ENCODE results near the gene SPAG4.

The SPAG4 gene

GRCh38 chr20:35615667-35616464, at the start of gene SPAG4:
TSS of gene SPAG4 (plus strand) at chr20:35615829. CDS start at chr20:35616004, 175 bp downstream.
- peak; percentile 100 for DNase-seq (ENCODE audit: low read depth in 2 of 2)

- no peak for DNase-seq (ENCODE audit: low read depth in 2 of 2)
These were observed 47.0 kb upstream of the SPAG4 start for GRCh38 chr20:35568645-35569044.

GRCh38 chr20:35571555-35571954, 44.1 kb upstream of the SPAG4 start:
- no peak for DNase-seq (ENCODE audit: low read depth in 2 of 2)

- DNase-seq (ENCODE audit: low read depth in 2 of 2) = no peak
These were observed 42.8 kb upstream of the SPAG4 start for GRCh38 chr20:35572838-35573237.

GRCh38 chr20:35575958-35576357, 39.7 kb upstream of the SPAG4 start:
- DNase-seq (ENCODE audit: low read depth in 2 of 2) = no peak

GRCh38 chr20:35576816-35577215, 38.8 kb upstream of the SPAG4 start:
- DNase-seq (ENCODE audit: low read depth in 2 of 2) = no peak

GRCh38 chr20:35578469-35578868, 37.2 kb upstream of the SPAG4 start:
- DNase-seq (ENCODE audit: low read depth in 2 of 2) = no peak

- DNase-seq (ENCODE audit: low read depth in 2 of 2) = no peak
These were observed 36.4 kb upstream of the SPAG4 start for GRCh38 chr20:35579196-35579595.

GRCh38 chr20:35582131-35582530, 33.5 kb upstream of the SPAG4 start:
- DNase-seq (ENCODE audit: low read depth in 2 of 2) = no peak

GRCh38 chr20:35582741-35583404, 32.8 kb upstream of the SPAG4 start:
- no peak for DNase-seq (ENCODE audit: low read depth in 2 of 2)

- no peak for DNase-seq (ENCODE audit: low read depth in 2 of 2)
These were observed 31.7 kb upstream of the SPAG4 start for GRCh38 chr20:35583636-35584560.

GRCh38 chr20:35586751-35587425, 28.7 kb upstream of the SPAG4 start:
- no peak for DNase-seq (ENCODE audit: low read depth in 2 of 2)

GRCh38 chr20:35587436-35587835, 28.2 kb upstream of the SPAG4 start:
- no peak for DNase-seq (ENCODE audit: low read depth in 2 of 2)

GRCh38 chr20:35588397-35588796, 27.2 kb upstream of the SPAG4 start:
- no peak for DNase-seq (ENCODE audit: low read depth in 2 of 2)

GRCh38 chr20:35592339-35592974, 23.2 kb upstream of the SPAG4 start:
- DNase-seq (ENCODE audit: low read depth in 2 of 2) = no peak

GRCh38 chr20:35595456-35595855, 20.2 kb upstream of the SPAG4 start:
- DNase-seq (ENCODE audit: low read depth in 2 of 2) = no peak

GRCh38 chr20:35595901-35596300, 19.7 kb upstream of the SPAG4 start:
- DNase-seq (ENCODE audit: low read depth in 2 of 2) = no peak

GRCh38 chr20:35597186-35597585, 18.4 kb upstream of the SPAG4 start:
- no peak for DNase-seq (ENCODE audit: low read depth in 2 of 2)

- DNase-seq (ENCODE audit: low read depth in 2 of 2) = no peak
These were observed 17.2 kb upstream of the SPAG4 start for GRCh38 chr20:35598476-35598875.

- DNase-seq (ENCODE audit: low read depth in 2 of 2) = no peak
These were observed 16.5 kb upstream of the SPAG4 start for GRCh38 chr20:35598899-35599775.
